Prostate gland (tissue), 2 donors: Measurements from ENCODE around the gene PLA2G4A.

Experiments
- POLR2A ChIP-seq: fragments of 450-650 bp; IDR thresholded peaks from one replicate; pipeline ENCODE4 v1.6.1; 2016; ENCODE audit warnings: antibody characterized with exemption, mild to moderate bottlenecking
- POLR2AphosphoS5 ChIP-seq: sonication (generic); formaldehyde crosslinking; IDR thresholded peaks from one replicate; pipeline ENCODE4 v1.6.1; 2017; ENCODE audit warnings: antibody characterized with exemption
- TF ChIP-seq, protein P1 (sequence below), 4 experiments: fragments of 200-600 bp in 2 of 4; fragments of 450-650 bp in 2 of 4; sonication (generic) in 2 of 4; IDR thresholded peaks; 1 replicate in 3 of 4; 2 replicates in 1 of 4; pipeline ENCODE4 v1.5.1; 2016 to 2019; ENCODE audit warnings: antibody characterized with exemption in 4 of 4, mild to moderate bottlenecking in 2 of 4, moderate library complexity in 2 of 4

- TF ChIP-seq, protein P1, sequence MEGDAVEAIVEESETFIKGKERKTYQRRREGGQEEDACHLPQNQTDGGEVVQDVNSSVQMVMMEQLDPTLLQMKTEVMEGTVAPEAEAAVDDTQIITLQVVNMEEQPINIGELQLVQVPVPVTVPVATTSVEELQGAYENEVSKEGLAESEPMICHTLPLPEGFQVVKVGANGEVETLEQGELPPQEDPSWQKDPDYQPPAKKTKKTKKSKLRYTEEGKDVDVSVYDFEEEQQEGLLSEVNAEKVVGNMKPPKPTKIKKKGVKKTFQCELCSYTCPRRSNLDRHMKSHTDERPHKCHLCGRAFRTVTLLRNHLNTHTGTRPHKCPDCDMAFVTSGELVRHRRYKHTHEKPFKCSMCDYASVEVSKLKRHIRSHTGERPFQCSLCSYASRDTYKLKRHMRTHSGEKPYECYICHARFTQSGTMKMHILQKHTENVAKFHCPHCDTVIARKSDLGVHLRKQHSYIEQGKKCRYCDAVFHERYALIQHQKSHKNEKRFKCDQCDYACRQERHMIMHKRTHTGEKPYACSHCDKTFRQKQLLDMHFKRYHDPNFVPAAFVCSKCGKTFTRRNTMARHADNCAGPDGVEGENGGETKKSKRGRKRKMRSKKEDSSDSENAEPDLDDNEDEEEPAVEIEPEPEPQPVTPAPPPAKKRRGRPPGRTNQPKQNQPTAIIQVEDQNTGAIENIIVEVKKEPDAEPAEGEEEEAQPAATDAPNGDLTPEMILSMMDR (IDR thresholded peaks at IDR 0.05) = no peak
- TF ChIP-seq POLR2AphosphoS5 (no peak), POLR2A (no peak)
These were observed 159.0 kb downstream of the PLA2G4A start for GRCh38 chr1:186987769-186988168.
